HS-5 (cell line): ENCODE measurements around the gene C19orf25.
"Not testable (repeated sequence)": the region's sequence is repeated elsewhere in the genome, so short reads cannot be mapped to it uniquely, and the experiment has no call there.

Source experiments
- DNase-seq: peaks from one replicate; pipeline ENCODE4 v3.0.0-alpha.2; 2012; ENCODE audit warnings: low read depth

Gene C19orf25

DNA sequence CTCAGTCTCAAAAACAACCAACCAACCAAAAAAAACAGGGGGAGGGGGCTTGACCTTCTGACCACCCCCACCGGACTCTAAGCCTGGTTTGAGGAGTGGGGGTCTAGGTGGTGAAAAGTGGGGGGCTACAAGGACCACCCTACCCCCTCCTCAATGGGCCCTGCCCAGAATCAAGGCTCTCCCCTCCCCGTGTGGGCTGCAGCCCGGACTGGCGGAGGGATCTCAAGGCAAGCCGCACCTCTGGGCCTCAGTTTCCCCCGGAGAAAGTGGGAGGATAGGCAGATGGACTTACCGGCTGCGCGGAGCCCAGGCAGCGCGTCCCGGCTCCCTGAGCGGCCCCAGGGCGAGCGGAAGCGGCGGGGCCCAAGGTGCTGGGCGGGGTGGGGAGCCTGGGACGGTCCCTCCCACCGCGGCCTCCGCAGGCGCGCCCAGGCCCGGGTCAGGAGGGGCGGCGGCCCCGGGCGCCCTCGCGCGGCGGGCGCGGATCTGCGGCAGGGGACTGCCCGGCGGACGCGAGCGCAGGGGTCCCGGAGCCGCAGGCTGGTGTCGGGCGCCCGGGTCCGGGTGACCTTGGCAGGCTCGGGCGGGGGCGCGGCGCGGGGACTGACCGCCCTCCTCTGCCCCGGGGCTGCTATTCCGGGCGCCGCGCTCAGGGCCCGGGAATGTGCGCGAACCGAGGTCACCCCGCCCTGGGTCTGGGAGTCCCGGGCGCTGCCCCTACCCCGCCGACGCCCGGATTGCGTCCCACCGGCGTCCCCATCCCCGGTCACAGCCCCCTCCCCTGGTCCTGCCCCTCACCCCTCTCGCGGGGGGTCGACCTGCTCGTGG, 33.9 kb upstream of the C19orf25 start, which contains the start of gene ADAMTSL5:
Gene ADAMTSL5 (minus strand): TSS at position 349 of the 828 bp plus-strand sequence. CDS start 2,076 bp downstream, outside the sequence.
- no peak for DNase-seq

DNA sequence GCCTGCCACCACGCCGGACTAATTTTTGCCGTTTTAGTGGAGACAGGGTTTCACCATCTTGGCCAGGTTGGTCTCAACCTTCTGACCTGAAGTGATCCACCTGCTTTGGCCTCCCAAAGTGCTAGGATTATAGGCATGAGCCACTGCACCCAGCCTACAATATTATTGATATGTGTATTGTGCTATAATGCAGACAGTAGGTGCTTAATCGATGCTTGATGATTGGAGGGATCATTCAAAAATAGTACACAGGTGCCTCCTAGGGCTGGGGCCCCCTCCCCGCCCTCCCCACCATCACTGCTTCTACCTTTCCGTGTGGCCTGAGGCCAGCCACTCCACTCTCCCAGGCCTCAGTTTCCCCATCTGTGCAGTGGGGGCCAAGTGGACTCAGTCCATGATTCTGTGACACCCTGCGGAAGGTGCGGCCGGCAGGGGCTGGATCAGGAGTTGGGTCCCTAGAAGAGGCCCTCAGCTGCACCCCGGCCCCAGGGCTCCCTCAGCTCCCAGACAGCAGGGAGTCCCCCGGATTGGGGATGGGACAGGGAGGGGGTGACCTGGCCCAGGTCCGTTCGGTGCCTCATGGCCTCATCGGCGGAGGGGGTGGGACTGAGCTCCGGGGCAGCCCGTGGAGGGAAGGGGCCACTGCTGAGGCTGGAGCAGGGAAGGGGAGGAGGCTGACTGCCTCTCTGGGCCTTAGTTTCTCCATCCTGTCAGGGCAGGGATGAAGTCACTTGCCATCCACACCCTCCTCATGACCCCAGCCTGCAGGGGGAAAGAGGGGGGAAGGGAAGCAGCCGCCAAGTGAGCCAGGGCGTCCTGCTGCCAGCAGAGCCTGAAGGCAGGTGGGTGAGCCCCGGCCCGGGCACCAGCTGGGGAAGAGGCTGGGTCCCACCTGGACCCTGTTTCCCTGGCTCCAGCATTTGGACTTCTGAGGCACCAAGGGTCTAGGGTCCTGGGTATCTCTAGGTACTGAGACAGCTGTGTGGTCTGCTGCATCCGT, 32.6 kb upstream of the C19orf25 start:
- no peak for DNase-seq

DNA sequence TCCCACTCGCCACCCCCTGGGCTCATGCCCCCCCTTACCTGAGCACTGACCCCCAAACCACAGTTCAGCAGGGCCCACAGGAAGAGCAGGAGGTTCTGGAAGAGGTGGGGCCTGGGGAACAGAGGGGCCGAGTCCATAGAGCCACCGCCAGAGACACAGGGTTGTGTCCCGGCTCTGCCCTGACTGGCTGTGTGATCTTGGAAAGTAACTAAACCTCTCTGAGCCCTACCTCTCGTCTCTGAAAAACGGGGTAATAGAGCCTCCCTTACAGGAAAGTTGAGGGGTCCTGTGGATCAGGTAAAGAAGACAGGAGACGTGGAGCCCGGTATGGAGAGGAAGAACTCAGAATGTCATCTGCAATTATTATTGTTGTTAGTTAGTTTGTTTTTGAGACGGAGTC, 31.8 kb upstream of the C19orf25 start:
- no peak for DNase-seq

DNA sequence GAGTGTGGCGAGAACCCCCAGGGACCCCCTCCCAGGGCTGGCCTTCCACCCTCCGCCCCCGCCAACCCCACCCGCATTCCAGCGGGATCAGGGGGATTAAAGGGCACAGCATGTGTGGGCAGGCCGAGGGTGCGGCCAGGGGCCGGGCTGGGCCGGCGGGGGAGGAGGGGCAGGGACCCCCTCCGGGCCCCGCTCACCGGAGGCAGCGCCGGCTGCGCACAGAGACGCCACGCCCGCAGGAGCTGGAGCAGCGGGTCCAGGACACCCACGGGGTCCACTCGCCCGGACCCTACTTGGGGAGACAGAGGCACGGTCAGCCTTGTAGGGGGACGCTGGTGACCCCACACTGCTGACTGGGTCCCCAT, 31.4 kb upstream of the C19orf25 start:
- DNase-seq = no peak

DNA sequence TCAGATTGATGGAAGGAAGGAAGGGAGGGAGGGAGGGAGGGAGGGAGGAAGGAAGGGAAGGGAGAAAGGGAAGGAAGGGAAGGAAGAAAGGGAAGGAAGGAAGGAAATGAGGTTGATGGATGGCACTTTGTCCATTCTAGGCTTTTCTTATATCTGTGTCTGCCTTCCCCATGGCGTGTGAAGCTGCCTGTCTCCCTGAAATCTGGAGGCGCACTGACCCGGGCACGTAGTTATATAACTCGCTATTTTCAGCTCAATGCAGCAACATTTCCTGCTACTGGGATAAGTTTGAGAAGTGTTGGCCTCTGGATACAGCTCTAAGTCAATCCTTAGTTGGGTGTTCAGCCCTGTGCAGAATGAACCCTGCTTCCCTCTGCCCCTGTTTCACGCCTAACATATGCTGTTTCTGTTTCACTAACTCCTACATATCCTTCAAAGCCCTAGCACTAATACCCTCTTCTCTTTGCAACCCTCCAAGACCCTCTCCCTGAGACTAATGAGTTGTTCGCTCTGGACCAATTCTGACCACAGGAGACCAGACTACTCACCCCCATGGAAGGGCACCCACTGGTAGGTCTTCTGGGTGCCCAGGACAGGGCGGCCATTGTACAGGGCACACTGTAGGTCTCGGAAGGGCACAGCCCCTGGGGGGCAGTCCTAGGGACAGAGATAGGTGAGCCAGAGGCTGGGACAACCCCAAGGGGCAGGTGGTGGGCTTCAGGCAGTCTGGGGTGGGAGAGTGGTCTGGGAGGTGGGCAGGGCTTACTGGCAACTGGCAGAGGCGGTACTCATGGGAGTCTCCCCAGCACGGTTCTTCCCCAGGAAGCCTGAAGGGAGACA, 30.8 kb upstream of the C19orf25 start:
- no peak for DNase-seq

DNA sequence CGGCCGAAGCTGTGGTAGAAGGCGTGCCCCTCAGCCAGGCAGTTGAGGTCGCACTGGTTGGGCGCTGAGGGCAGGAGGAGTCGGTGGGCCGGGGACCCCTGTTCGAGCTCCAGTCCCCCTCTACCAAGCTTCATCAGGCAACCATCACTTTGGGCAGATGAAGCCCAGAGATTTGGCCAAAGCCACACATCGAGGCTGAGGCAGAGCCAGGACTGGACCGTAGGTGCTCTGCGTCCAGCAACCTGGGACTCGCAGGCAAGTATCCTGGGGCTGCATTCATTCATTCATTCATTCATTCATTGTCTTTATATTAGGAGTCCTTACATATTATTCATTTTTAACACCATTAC, 29.5 kb upstream of the C19orf25 start:
- DNase-seq = no peak

DNA sequence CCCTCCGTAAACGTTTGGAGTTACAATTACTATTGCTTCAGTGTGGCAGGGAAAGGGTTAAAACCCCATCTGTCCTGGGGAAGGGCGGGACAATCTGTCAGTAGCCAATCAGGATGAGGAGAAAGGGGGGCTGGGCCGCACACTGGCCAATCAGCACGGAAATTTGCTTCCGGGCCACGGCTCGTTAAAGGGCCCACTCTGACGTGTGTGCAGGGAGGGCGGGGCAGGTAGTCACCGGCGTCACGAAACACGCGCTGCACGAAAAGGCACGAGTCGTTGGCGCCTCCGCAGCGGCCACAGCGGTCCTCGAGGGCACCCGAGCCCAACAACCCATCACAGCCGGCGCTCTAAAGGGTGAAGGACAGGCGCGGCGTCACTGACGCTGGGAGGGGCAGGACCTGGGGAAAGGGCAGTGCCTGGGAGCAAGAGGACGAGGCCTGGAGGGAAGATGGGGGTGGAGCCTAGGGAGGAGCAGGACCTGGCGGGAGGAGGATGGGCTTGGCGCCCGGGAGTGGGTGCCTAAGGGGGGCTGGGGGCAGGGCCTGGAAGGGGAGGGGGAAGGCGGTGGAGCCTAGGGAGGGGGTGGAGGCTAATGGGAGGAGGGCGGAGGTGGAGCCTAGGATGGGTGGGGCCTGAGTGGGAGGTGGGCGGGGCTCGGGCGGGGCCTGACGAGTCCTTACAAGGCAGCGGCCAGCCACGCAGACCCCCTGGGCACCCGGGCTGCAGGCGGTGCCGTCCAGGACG, 28.9 kb upstream of the C19orf25 start:
- DNase-seq = no peak

DNA sequence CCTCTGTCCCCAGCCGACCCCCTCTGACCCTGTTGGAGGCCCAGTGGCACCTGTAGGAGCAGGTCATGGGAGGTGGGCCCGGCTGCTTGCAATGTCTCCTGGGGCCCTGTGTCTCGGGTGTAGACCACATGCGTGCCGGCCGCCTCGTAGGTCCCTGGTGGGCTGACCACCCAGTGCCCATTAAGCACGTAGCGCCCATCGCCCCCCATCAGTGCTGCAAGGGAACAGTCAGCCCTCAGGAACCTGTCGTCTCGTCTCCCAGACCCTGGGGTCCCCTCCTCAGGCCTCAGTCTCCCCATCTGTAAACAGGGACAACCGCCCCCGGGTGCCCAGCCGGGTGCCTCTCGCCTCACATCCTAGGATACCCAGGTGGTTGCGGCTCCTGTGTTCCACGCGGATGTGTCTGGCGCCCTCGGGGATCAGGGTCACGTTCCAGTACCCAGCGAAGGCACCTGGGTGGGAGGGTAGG, 28.2 kb upstream of the C19orf25 start:
- DNase-seq = no peak

DNA sequence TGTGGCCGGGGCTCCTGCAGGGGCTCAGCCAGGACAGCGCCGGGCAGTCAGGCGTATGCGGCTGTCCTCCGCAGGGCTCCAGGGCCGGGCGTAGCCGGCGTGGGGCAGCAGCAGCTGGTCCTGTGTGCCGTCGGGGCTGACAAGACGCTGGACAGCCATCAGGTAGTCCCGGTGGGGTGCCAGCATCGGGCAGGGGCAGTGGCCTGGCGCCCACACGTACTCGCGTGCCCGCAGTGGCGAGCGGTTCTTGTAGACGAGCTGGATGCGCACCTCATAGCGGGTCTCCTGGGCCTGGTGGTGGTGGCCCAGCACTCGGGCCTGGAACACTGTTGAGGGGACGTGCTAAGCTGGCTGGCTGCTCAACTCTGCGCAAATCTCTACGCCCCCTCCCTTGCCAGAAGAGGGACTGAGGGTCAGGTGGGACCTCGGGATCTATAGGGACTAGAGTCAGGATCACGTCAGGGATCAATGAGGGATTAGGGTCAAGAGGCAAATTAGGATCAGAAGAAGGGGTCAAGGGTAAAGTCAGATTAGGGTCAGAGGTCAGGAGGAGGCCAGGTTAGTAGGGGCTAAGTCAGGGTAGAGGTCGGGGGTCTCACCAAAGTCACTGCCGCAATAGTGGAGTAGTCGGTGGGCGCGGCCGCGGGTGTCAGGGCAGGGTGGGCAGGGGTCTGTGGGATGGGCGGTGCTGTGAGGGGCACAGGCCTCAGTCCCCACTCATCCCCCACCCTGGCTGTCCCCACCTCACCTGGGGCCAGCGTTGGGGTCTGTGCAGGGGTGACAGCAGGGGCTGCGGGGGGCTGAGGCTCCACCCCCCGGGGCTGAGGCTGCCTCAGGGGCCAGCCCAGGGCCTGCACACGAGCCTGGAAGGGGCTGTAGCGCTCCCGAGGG, 27.2 kb upstream of the C19orf25 start:
- no peak for DNase-seq

DNA sequence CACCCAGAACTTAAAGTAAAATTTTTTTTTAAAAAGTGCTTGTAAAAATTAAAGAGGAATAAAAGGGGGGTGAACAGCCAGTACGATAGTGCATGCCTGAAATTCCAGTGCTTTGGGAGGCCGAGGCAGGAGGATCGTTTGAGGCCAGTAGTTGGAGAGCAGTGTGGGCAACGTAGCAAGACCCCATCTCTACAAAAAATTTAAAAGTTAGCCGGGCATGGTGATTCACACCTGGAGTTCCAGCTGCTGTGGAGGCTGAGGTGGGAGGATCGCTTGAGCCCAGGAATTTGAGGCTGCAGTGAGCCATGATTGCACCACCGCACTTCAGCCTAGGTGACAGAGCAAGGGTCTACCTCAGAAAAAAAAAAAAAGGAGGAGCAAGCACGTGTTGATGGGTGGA, 26.0 kb upstream of the C19orf25 start:
- no peak for DNase-seq

DNA sequence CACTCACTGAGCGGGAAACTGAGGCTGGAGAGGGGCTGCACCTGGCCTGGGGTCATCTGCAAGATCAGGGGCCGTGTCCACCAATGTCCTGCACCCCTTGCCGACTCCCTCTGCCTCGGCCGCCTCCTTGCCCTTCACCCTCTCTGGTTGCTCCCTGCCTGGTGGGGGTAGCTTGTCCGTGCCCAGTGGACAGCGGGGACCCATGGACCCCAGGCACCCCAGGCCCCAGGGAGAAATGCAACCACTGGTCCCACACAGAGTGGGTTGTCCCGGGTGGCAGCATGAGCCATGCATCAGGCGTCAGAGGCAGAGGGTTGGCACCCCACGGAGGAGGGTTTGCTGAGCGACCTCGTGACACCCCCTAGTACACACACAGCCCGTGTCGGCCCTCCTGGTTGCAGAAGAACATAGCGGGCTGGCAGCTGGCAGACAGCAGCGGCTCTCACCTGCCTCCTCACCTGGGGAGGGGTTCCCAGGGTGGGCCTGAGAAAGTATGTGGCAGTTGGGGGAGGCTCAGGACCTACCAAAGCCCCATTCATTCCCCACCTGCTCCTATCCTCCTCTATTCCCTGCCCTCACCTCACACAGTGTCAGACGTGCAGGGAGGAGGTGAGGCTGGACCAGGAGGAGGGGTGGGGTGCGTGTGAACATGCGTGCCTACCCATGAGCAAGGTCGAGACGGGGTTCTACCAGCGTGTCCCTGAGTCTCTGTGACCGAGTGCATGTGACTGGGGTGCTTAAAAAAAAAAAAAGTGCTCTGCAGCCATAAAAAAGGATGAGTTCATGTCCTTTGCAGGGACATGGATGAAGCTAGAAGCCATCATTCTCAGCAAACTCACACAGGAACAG, 25.1 kb upstream of the C19orf25 start:
- no peak for DNase-seq

DNA sequence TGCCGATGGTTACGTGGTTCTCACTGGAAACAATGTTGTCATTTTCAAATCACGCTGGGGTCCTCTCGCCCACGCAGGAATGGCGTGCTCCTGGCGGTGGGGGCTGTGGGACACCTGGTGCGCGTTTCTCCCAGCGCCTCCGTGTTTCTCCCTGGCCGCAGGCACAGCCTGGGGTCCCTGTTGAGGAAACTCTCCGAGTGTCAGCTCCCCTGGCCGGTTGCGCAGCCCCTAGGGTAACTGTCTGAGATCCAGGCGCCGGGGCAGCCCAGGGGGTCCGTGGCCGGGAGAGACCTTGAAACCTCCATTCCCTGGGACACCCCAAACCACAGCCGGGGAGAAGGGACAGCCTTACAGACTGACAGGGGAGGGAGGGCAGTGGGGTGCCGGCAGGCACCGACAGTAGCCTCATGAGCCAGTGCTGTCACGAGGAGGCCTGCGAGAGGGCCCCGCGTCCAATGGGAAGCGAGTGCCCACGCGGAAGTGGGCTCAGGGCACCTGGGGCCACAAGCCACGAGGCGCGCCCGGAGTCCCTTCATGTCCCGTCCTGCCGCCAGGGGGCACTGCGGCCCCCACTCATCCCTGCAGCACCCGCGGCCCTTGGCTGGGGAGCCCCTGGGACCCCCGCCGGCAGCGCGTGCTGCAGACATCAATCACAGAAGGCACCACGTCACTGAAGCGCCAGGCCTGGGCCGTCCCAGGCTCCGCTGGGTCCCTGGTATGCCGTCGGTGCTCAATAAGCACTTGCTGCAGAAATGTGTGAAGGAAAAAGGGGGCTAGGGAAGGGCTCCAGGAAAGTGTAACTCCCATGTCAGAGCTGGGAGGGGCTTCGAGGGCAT, 24.3 kb upstream of the C19orf25 start:
- DNase-seq = no peak

DNA sequence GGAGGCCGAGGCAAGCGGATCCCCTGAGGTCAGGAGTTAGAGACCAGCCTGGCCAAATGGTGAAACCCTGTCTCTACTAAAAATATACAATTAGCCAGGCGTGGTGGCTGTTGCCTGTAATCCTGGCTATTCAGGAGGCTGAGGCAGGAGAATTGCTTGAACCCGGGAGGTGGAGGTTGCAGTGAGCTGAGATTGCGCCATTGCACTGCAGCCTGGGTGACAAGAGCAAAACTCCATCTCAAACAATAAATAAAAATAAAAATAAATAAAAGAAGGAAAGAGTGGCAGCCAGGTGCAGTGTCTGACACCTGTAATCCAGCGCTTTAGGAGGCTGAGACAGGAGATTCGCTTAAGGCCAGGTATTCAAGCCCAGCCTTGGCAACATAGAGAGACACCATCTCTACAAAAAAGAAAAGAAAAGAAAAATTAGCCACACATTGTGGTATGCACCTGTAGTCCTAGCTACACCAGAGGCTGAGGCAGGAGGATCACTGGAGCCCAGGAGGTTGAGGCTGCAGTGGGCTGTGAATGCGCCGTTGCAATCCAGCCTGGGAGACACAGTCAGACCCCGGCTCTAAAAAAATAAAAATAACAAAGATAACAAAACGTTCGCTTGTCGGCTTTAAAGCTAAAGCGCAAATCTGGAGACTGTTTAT, 23.5 kb upstream of the C19orf25 start:
- DNase-seq = no peak

DNA sequence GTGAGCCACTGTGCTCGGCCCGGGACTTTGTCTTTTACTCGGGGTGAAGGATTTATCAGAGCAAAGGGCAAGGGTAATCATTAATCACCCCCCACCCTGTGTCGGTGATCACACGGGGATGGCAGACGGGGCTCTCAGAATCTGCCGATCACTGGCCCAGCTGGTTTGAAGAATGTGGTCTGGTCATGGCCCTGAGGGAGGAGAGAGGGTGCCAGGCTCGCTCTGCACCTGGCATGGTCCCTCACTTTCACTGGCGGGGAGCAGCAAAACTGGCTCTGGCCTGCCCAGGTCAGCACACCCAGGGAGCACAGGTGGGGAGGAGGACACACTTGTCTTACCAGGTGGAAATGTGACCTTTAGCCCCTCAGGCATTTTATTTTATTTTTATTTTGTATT, 22.2 kb upstream of the C19orf25 start:
- DNase-seq = no peak

DNA sequence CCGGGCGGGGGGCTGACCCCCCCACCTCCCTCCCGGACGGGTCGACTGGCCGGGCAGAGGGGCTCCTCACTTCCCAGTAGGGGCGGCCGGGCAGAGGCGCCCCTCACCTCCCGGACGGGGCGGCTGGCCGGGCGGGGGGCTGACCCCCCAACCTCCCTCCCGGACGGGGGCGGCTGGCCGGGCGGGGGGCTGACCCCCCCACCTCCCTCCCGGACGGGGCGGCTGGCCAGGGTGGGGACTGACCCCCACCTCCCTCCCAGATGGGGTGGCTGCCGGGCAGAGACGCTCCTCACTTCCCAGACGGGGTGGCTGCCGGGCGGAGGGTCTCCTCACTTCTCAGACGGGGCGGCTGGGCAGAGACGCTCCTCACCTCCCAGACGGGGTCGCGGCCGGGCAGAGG, 20.2 kb upstream of the C19orf25 start:
- not testable (repeated sequence) for DNase-seq

DNA sequence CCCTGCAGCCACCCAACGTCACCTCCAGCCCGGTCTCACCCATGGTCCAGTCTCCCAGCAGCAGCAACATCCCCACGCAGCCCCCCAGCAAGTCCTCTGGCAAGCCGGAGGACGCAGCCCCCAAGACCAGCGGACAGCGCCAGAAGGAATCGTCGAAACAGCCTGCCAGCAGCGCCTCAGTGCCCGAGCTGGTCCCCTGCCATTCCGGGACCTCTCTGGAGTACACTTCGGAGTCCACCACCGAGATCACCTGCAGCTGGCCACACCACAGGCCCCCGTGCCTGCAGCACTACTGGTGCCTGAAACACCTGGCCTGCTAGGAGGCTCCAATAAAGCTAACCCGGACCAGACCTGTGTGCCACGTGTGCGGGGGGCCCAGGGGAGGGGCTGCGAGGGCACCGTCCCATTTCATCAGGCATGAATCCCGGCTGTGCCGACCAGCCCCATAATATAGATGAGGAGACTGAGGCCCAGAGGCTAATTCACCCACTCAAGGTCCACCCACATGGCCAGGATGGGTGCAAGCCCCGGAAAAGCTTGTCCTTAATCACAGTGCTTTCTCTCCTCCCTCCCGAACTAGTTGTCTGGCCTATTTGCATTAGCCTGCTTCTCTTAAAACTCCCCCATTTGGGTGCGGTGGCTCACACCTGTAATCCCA, 18.7 kb upstream of the C19orf25 start:
- no peak for DNase-seq
